GM18499 (cell line): ENCODE results near the gene PCNX1.

Experiments used
- ATAC-seq: cut with Tn5 transposase; IDR thresholded peaks from one replicate; pipeline ENCODE4 v1.9.1; 2021; ENCODE audit warnings: moderate number of reproducible peaks; ENCODE audit not compliant: insufficient read depth, unreplicated experiment

The PCNX1 gene

GRCh38 chr14:70954068-70954467, 46.8 kb downstream of the PCNX1 start:
- no peak for ATAC-seq

GRCh38 chr14:70955543-70956480, 48.6 kb downstream of the PCNX1 start:
- ATAC-seq = no peak

- no peak for ATAC-seq
Observed at GRCh38 chr14:70956511-70956910, 49.3 kb downstream of the PCNX1 start.

GRCh38 chr14:70957710-70958109, 50.5 kb downstream of the PCNX1 start:
- ATAC-seq = no peak

GRCh38 chr14:70962935-70963334, 55.7 kb downstream of the PCNX1 start:
- no peak for ATAC-seq

GRCh38 chr14:70964492-70964891, 57.2 kb downstream of the PCNX1 start:
- ATAC-seq = no peak

- no peak for ATAC-seq
Observed at GRCh38 chr14:70971560-70971959, 64.3 kb downstream of the PCNX1 start.

- no peak for ATAC-seq
Observed at GRCh38 chr14:70972107-70972976, 65.1 kb downstream of the PCNX1 start.

GRCh38 chr14:70976591-70976990, 69.3 kb downstream of the PCNX1 start:
- ATAC-seq = no peak

GRCh38 chr14:70981000-70981952, 74.0 kb downstream of the PCNX1 start:
- ATAC-seq = no peak

GRCh38 chr14:70982200-70982599, 74.9 kb downstream of the PCNX1 start:
- ATAC-seq = no peak

GRCh38 chr14:70987041-70987440, 79.8 kb downstream of the PCNX1 start:
- no peak for ATAC-seq

- ATAC-seq = no peak
Observed at GRCh38 chr14:70988452-70988851, 81.2 kb downstream of the PCNX1 start.

- no peak for ATAC-seq
Observed at GRCh38 chr14:70993931-70994330, 86.7 kb downstream of the PCNX1 start.

- no peak for ATAC-seq
Observed at GRCh38 chr14:70995211-70995610, 88.0 kb downstream of the PCNX1 start.

- ATAC-seq = no peak
Observed at GRCh38 chr14:70995671-70996070, 88.4 kb downstream of the PCNX1 start.

- ATAC-seq = no peak
Observed at GRCh38 chr14:70999117-70999516, 91.9 kb downstream of the PCNX1 start.

GRCh38 chr14:71000091-71000490, 92.8 kb downstream of the PCNX1 start:
- ATAC-seq = no peak

GRCh38 chr14:71001742-71002141, 94.5 kb downstream of the PCNX1 start:
- ATAC-seq = no peak

- no peak for ATAC-seq
Observed at GRCh38 chr14:71003156-71003555, 95.9 kb downstream of the PCNX1 start.
